Stimulated activated CD4-positive, alpha-beta T cell treated with anti-CD3 and anti-CD28 coated beads, TNF-alpha, amount 100 ng/mL, for 1 hour (primary cell): ENCODE results near the gene PARS2.

Source experiments
- DNase-seq, 3 donors: peaks; one replicate each; pipeline ENCODE4 v3.0.0-alpha.2; 2020; ENCODE audit warnings: low read depth in 3 of 3, low spot score in 1 of 3

PARS2 gene

DNA sequence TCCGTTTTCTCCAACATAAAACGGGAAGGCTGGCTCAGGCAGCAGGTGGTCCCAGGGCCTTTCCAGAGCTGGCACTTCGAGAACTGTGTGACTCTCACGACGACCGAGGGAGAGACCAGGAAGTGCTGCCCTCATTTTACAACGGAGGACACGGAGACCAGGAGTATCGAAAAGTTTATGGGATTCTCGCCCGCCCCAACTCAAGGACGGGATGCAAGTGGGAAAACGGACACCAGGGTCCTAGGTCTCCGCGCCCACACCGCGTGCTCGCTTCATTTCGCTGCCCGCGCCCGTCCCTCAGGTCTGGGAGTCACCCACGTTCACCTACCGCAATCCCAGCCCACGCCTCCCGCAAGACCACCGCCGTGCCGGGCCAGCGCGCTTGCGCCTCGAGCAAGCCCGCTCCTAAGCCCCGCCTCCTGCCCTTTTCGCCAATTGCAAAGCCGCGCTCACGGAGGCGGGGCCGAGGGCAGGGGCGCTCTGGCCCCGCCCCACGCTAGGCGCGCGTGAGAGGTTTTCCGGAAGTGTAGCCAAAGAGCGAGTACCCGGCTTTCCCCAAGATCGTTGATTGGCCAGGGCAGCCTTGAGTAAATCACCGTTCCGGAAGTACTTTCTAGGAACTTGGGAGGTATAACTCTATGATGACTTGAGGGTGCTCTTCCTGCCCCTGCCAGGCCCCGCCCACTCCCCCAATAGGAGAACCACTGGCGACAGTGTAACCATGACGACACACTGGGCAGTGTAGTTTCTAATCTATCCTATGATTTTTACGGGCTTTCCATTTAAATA, at the start of gene PARS2:
Gene PARS2, minus strand, starts transcription at position 391 of the 789 bp plus-strand sequence. CDS start 5,362 bp downstream, outside the sequence.
- DNase-seq = peak; percentile 86 to 91 (median 87)

DNA sequence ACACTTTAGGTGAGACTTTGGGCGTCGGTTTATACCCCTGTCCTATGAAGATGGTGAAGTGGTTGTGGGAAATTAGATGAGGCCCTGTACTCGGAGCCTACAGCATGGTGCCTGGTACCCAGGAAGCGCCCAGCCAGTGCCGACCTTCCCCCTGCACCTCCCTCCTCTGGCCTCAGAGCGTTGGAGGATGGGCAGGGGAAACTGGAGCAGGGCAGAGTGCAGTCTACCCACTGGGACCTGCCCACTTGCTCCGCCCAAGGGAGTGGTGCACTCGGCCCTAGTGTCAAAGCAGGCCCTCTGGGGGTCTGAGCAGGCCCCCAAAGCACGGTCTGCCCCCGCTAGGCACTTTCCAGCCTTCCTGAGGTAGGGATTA, 49.8 kb upstream of the PARS2 start:
- no peak for DNase-seq

- no peak for DNase-seq
These were observed 49.3 kb upstream of the PARS2 start for GRCh38 chr1:54813485-54814125.

DNA sequence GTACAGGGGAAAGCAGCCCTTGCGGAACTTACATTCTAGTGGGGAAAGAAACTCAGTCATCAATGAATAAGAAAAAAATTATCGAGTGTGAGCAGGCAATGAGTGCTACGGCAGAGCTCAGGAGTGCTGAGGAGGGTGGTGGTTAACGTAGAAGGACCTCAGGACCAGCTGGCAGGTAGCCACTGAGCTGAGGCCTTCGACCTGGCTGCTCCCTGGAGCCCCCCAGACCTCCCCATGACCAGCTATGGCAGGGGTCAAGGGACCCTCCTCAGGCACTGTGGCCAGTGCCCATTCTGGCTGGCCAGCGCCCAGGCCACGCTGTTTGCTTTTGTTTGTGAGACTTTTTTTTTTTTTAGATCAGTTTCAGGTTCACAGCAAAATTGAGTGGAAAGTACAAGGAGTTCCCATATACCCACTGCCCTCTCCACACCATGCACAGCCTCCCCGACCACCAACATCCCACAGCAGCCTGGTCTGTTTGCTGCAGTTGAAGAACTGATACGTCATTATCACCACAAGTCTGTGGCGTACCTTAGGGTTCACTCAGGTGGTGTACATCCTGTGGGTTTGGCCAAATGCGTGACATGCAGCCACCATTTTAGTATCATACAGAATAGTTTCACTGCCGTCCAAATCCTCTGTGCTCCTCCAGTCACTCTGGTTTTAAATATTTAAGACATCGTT, 48.6 kb upstream of the PARS2 start:
- DNase-seq = no peak

DNA sequence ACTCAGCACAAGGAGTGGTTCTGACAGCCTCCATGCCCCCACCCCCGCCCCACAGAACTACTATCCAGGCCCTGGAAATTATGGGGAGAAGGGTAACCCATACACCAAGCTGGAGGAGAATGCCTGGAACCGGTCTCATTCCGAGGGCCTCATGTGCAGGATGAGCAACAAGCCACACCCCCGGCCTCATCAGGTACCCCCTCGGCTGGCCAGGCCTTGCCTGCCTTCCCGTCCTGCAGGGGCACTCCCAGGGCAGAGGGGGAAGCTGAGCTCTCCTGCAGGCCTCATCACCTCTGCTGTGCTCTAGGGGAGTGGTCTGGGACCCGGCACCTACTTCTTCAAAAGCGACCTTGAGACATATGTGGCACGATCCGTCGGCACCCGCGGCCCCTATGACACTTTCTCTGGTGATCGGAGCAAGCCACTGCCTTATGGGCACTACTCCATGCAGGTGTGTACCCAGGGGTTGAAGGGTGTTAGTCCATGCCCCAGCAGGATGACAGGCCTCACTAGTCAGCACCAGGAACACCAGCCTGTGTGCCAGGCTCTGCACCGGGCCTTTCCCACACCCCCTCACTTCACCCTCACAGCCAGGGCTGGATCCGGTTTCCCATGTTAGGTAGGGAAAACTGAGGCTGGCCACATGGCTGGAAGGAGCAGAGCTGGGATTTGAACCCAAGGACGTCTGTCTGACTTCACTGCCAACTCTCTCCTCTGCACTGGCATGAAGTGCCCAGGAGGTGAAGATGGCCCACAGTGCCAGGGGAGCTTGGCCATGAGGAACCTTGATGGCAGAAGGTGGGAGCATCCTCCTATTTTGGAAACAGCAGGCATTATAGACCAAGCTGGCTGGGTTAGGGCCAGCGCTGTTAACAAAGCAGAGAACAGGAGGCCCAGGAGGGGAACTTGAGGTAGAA, 47.7 kb upstream of the PARS2 start:
- DNase-seq = no peak

DNA sequence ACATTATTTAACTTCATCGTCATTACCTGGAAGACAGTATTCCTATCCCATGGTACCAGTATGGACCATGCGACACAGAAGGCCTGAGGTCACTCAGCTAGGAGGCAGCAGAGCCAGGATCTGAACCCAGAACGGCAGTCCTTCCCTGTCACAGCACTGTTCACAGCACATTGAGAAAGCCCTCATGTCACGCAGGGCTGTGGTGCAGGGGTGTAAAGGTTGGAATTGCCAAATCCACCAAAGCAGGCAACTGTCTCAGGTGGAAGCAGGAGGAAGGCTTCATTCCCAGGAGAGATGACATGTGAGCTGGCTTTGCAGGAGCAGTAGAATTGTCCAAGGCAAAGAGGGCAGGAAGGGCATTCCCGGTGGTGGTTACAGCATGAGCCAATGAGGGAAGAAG, 46.7 kb upstream of the PARS2 start:
- no peak for DNase-seq

DNA sequence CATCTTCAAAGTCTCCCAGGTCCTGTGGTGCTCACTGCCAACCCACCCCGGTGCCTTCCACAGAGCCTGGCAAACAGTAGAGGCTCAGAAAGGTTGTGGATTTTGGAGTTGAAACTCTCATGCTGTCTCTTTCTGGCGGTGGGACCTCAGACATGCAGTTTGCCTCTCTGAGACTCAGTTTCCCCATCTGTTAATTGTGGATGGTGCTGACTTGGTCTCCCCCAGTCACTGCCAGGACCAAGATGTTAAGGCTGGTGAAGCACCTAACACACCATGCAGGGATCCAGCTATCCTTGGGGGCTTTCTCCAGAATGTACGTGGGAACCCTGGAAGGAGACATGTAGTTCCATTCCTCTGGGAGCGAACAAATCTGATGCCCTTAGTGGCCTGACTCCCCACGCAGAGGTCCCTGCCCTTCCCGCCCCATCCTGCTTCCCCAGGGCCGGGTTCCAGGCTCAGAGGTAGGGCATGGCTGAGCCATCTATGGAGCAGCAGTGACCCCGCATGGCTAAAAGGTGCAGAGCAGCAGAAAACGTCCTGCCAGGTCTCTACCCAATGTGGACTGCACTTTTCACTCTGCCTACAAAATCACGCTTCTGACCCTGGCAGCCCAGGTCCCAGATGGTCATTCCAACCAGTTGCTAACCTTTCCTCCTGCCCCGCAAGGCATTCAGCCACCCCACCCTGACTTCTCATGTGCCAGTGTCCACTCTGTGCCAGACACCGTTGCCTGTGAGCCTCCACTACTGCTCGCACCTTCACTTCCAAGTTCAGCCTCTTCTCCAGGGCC, 46.0 kb upstream of the PARS2 start:
- DNase-seq = peak in 2 of 3 donors; percentile 37 to 68

GRCh38 chr1:54809496-54810074, 45.3 kb upstream of the PARS2 start:
- DNase-seq = no peak

GRCh38 chr1:54808443-54809207, 44.3 kb upstream of the PARS2 start:
- no peak for DNase-seq

DNA sequence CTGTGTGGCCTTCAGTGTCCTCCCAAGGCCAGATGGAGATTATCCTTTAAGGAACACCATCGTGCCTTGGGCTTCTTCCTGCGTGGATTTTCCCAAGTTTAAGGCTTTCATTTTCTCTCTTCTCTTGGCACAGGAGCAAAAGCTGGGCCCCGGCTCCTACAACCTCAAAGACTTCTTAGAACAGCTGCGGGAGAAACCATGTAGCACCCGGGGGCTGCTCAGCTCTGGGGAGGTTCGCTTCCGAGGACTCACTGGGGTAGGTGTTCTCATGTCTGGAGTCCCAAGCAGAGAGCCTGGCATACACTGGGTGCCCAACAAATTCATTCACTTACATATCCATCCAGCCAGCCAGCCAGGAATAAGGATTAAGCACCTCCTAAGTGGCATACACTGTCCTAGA, 43.4 kb upstream of the PARS2 start:
- DNase-seq = no peak

DNA sequence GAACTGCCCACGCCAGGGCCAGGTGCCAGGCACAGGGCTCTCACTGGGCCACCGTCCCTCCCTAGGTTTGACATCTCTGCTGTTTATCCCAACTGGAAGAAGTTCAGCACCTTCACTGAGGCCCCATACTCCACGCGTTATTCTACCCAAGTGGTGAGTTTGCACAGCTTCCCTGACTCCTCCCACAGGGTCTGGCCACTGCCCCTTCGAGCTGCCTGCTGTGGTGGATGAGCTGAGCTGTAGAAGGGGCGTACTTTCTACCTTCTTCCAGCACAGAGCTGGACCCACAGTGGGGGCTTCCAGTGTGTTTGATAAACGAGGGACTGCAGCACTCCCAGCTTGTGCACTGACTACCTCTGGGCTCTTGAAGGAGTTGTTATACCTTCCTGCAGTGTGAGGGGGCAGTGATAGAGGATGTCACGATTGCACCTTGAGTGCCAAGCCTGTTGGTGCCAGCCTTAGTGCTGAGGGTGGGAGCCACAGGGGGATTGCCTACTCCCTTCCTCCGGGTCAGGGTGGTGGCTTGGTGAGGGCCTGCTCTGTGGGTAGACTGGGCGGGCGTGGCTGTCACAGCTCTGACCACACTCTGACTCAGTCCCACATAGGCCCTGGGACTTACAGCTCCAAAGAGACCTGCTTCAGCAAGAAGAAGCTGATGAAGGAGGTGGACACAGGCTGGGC, 42.7 kb upstream of the PARS2 start:
- DNase-seq = no peak

DNA sequence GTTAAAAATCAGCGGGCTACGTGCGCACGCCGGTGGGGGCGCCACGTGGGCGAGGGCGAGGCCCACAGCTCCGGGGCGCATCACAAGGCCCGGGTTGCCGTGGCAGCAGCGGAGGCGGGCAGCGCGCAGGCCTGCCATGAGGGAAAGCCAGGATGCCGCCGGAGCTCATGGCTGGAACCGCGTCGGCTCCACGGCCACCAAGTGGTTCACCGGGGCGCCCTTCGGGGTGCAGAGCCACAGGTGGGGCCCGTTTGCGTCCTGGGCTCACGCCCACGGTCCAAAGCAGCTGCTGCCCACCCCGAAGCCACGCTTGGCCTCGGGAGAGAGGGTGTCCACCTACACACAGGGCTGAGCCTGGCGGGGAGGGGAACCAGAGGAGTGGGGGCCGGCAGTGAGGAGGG, 41.7 kb upstream of the PARS2 start:
- no peak for DNase-seq

- no peak for DNase-seq
These were observed 41.1 kb upstream of the PARS2 start for GRCh38 chr1:54805466-54805865.

GRCh38 chr1:54804471-54805132, 40.3 kb upstream of the PARS2 start:
- DNase-seq = no peak

DNA sequence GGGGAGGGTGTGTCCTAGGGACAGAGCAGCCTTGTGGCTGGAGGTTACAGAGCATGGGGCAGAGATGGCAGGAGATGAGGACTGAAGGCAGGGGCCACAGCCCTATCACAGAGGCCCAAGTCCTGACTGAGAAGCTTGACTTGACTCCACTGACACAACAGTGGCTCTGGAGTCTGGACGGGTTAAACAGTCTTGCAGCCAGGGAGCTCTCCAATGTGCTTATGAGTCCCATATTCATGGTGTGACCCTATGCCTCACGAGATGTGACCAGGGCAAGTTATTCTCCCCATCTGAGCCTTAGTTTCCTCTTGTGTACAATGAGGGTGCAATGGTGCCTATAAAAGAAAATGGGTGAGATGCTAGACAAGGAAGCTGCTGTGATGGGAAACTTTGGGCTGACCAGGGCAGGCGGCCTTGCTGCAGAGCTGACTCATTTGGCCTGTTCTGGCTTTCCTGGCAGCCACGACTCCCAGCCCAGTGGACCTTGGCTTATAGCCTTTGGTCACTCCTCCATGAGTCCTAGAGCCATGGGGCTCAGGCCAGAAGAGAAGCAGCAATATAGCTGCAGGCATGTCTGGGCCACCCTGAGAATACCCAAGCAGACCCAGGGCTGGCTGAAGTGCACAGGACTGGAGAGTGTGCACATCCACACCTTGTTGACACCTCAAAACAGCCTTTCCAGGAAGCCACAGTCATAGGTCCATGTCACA, 39.6 kb upstream of the PARS2 start:
- no peak for DNase-seq

DNA sequence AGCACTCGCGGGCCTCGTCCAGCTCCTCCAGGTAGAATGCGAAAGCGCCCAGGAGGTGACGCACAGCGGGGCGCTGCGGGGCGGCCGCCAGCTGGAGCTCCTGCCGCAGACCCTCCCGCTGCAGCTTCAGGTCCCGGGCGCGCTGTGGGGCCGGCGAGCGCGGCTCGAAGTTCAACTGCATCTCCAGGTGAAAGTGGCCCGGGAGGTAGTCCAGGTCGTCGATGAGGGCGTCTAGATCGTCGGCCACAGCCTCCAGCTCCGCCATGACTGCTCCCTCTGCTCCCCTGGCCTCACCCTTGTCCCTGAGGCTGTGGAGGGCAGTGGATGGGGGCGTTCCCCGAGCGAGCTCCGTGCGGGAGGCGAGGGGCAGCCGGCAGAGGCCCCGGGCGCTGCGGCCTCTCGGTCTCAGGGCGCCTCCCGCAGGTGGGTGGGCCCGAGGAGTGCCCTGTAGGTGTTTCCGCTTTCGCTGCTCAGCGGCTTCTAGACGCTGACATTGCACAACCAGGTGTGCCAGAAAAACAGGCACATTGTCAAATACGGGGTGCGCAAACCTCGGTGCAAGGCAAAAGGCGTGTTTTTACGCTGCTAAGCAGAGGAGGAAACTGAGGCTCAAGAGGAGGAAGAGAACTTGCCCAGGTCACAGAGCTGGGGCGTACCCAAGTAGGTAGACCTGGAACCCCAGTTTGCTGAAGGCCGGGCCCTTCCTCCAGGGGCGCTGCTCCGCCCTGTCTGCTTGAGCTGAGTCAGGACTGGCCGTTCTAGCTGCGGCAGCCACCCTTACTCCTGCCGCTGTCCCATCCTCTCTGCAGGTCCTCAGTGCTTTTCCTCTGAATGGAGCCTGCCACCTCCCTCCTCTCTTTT, 36.8 kb upstream of the PARS2 start, which contains the start of gene TTC22:
Gene TTC22, minus strand, starts transcription at position 425 of the 861 bp plus-strand sequence. Its CDS starts 160 bp downstream, at position 265.
- DNase-seq = peak; percentile 33 to 47 (median 39)
